ENCODE results near the gene CACNA1B.
"Not testable (repeated sequence)": the region's sequence is repeated elsewhere in the genome, so short reads cannot be mapped to it uniquely, and the experiment has no call there.

Gene CACNA1B

DNA sequence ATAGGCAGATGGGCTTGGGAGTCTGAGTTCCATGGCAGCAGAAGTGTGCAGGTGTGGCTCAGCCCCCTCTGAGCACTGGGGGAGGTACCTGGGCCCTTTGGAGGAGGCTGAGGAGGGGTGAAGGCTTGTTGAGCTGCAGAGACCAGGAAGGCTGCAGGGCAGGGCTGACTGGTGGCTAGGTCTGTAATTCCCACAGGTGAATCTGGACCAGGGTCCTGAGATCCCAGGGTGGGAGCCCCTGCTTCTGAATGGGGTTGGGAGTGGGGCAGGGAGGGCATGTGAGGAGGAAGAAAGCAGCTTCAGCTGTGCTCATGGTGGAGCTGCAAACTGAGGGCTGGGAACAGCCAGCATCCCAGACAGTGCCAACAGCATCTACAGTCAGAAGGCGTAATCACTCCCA lies 111.1 kb downstream of the CACNA1B start:
- no peak for DNase-seq

DNA sequence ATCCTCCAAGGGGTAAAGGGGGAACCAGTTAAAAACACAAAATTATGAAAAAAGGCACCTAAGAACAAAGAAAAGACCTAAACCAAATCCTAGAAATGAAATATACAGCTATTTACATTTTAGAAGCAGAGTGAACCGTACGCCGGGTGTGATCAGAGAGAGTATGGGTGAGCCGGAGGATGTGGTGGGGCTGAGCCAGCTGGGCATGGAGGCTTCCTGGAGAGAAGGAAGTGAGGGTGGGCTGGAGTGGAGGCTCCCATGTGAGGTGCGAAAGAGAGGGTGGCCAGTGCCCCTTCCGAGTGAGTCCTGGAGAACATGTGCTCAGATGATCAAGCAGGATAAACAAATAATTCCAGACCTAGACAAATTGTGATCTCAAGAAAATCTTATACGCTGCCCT lies 111.6 kb downstream of the CACNA1B start:
- no peak for DNase-seq

DNA sequence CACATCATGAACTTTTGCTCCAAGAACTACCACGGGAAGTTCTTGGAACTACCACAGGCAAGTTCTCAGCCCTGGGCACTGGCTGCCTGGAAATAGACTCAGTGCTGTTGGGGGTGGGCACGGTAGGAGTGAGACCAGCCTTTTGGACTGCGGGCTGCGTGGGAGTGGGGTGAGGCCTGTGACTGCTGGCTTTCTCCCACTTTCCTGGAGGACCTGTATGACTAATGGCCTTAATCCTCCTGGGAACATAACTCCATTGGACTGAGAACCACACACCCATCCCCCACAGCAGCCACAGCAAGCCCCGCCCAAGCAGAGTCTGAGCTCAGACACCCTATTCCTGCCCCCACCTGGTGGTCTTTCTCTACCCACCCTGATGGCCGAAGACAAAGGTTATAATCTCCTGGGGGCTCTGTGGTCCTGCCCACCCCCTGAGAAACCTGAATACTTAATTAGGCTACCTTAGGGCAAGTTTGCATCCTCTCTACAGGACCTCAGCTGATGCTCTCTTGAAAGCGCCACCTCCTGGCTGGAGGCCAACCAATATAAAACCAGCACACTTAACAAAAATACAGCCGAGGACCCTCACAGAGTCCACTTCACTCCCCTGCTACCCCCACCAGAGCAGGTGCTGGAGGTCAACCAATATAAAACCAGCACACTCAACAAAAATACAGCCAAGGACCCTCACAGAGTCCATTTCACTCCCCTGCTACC lies 112.6 kb downstream of the CACNA1B start:
- no peak for DNase-seq

DNA sequence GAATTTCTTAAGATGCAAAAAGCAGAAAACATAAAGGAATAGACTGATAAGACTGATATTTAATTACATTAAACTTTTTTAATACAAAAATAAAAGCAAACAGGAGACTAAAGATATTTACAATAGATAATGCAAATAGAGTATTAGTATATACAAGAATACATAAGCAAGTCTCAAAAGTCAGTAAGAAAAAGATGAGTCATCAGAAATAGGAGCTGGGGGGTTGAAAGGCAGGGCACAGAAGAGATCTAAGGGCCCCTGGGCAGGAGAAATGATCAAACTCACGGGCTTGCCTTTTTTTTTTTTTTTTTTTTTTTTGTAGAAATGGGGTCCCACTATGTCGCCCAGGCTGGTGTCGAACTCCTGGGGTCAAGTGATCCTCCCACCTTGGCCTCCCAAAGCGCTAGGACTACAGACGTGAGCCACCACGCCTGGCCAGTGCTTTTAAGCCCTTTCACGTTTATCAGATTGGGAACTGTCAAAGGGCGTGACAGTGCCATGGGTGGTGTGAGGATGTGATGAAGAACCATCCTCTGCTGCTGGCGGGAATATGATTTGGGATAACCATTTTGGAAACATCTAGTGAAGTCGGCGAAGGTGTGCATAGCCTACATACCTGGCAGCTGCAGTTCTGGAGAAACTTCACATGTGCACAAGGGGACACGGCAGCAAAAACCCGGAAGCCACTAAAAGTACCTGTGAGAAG lies 126.1 kb downstream of the CACNA1B start:
- DNase-seq: no peak

DNA sequence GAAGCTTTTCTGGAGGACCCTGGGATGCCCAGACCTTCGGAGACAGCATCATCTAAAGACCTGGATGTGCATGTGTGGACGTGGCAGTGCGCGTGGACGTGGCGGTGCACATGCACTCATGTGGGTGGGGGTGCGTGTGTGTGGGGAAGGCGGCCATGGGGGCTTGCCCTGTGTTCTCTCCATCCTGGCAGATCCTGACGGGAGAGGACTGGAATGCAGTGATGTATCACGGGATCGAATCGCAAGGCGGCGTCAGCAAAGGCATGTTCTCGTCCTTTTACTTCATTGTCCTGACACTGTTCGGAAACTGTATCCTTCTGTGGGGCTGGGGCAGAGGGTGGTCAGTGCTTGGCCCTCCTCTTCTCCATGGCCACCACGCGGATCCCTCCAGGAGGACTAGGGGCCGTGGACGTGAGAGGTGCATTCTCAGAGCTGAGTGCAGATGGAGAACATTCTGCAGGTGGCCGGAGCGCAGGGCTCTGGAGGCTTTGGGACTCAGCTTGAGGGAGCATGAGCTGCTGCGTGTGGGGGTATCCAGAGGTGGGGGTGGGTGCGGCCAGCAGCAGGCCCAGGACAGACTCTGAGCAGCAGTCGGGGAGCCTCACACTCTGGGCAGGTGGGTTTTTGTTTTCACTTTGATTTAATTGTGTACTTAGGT lies 129.1 kb downstream of the CACNA1B start:
- no peak for DNase-seq

DNA sequence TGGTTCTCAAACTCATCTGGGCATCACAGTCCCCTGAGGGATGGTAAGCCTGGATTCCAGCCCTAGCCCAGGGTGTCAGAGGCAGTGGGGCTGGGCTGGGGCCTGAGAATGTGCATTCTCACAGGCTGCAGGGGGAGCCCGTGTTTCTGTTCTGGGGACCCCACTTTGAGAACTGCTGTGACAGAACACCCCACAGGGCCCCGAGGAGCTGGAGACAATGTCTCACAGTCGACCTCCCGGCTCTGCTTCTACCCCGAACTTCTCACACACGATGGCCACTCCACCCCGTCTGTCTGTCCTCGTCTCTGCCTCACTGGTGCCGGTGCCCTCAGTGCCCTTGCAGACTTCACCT lies 130.0 kb downstream of the CACNA1B start:
- no peak for DNase-seq

DNA sequence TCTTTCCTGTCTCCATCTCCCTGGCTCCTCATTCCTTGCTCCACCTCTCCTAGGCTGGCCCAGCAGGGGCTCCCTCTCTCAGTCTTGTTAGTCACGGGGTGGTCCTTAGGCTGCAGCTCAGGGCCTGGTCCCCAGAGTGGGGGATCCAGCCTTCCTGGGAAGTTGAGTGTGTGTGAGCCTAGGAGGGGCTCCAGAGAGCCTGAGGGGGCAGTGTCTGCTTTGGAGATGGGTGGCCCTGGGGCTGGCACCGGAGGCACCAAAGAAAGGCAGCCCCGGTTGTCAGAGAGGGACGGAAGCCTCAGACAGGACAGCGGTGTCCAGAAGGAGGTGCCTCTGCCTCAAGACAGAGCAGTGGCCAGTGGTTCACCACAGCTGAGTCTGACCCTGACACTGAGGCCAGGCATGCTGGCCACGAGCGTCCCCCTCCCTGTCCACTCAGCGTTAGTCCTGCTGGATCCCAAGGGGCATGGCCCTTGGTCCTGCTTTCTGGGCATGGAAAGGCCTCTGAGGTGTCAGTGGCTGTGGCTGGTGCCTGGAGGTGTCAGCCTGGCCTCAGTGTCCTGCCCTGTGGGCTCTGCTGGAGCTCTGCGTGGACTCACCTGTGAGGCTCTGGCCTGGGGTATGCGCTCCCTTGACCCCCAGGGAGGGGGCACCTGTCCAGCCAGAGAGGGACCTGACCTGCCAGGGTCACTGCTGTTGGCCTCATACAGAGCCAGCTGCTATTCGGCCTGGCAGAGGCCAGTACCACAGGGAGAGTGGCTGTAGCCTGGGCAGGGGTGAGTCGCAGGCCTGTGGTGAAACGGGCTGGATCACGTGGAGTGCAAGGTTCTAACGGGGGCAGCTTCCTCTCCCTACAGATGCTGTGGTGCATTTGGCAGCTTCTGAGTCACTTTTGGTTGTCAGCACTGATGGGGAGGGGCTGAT lies 130.6 kb downstream of the CACNA1B start:
- no peak for DNase-seq

DNA sequence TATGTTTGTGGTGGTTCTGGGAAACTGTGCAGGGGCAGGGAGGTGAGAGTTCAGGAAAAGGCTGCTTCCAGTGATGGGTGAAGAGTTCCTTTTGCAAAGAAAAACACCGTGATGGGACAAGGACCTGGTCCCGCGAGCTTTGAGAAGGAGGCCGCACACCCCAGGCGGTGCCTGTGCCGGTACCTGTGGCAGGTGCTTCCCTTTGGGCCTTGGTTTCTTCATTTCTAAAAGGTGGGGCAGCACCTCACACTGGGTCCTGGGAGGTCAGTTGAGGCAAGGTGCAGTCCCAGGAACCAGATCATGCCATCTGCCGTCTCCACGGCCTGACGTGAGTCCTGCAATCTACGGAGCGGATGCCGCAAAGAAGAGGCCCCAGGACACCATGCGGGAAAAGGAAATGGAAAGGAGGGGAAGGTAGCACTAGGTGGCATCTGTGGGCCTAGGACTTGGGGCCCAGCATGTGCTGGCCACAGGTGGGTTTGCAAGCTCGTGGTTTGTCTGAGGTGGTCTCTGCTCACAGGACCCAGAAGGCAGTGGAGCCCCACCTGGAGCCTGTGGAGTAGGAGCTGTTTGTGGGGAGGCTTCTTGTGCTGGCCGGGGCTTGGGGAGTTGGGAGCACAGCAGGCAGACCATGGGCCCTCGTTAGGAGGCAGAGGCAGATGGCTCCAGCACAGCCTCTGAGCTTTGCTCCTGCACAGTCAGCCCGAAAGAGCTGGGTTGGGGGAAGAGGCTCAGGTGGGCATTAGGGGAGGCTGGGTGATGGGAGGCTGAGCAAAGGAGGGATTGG lies 131.6 kb downstream of the CACNA1B start:
- no peak for DNase-seq

DNA sequence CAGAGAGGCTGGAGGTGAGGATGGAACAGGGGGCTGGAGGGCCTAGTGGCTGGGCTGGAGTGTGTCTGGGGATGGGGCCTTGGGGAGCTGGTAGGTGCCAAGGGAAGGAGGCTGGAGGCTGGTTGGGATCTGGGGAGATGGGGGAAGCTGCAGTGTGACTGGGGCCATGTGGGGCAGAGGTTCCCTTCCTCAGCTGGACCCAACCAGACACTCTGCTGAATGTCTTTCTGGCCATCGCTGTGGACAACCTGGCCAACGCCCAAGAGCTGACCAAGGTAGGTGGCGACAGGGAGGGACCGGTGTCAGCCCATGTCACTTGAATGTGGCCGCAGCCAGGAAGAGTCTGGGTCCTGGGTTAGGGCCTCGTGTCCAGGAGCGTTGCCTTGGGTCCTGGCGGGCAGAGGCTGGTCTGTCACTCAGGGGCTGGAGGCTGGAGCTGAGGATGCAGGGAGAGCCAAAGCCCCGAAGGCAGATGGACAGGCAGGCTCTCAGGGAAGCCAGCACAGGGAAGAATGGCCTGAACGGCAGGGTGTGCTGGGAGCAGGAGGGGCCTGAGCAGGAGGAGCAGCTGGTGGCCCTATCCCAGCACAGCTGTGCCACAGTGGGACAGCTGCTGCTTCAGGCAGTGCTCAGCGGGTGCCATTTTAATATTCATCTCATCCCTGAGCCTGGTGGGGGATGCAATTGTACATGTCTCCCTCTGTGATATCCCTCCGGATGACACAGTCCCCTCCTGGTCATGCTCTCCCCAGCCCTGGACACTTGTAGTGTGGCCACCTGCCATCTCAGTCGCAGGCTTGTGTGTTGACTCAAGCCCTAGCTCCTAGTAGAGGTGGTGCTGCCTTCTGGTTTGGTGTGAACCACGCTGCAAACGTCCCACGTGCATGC lies 132.5 kb downstream of the CACNA1B start:
- no peak for DNase-seq

DNA sequence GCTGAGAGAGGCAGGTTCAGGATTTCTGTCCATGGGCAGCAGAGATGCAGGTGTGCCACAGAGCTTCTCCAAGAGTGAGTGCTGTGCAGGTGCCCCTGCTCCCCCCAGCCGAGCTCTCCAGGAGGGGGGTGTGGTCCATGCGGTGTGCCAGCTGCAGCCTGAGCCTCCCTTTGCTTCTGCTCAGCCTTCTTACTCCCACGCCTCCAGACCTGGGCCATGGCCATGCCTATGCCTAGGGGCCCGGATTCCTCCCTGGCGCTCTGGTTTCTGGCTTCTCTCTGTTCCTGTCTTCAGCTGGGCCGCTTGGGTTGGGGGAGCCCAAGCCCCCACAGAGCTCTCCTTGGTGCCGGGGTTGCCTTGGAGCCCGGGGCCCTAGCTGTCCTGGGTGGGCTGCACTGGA lies 133.3 kb downstream of the CACNA1B start:
- no peak for DNase-seq

DNA sequence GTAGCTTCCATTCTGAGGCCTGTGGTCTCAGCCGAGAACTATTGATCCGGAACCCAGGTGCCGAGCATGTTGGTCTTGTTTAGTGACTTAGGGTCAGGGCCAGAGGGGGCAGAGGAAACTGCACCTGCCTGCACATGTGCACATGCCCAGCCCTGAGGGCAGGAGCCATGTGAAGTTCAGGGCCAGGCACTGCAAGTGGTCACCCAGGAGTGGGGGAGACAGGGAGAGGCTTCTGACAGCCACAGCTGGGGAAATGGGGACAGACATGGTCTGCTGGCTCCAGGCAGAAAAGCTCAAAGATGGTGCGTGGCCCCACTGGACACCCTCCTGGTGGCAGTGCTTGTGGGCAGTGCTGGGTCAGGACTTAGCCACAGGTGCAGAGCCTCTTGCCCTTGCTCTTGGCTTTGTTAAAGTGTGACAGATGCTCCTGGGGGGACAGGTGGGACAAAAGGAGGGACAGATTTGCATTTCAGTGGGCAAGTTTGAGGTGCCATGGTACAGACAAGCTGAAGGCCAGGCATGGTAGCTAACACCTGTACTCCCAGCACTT lies 134.4 kb downstream of the CACNA1B start:
- no peak for DNase-seq

DNA sequence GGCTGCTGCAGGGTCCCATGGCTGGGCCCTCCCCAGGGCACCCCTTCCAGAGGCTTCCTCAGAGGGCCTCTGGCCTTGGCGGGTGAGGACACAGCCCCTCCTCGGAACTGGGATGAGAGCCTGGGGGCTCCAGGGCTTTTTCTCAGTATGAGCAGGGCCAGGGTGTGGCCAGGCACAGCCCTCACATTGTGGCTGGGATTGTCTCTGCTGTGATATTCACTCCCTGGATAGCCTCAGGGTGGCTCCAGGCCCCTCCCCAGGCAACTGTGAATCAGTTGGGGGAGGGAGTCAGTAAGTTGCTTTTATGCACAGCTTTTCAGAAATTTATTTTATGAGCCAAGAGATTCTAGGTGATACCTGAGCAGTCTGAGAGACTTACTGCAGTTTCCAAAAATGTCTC lies 135.7 kb downstream of the CACNA1B start:
- no peak for DNase-seq

DNA sequence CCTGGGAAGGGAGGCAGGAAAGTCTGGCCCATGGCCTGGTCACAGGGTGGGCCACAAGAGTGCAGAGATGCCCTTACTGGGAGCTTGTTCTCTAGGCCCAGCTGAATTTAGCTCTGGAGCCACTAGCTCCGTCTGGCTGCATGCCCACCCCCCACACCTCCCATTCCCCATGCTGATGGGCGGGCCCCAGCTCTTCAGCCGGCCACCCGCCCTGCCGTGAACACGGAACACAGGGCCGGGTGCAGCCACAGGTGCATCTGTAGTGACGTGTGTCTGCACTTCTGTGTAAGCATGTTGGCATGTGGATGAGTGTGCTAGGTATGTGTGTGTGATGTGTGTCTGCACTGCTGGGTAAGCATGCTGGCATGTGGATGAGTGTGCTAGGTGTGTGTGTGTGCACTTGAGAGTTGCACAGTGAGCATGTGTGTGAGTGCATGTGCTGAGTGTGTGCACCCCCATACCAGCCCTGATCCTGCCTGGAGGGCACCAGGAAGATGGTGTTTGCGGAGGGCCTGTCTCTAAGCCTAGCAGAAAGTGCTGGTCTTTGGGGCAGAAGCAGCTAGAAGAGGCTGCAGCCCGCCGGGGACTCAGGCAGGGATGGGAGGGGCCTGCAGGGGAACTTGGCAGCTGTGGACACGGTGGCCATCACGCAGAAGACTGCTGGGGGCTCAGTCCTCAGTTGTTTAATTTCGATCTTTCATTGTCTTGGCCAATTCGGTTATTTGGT lies 136.4 kb downstream of the CACNA1B start:
- DNase-seq: no peak

DNA sequence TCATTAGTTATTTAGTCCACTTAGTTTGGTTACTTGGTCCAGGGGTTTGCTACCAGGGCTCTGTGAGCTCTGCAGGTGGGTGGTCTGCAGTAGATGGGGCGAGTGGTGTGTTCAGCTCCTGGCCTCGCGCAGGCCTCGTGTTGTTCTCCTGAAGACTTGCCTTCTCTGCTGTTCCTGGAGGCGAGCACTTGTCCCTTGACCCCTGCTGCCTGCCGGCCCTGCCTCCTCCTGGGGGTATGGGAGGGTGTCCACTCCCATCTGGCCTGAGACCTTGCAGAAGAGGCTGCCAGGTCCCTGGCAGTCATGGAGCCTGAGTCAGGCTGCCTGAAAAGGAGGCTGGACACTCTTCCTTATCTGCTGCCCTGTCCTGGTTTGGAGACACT lies 137.0 kb downstream of the CACNA1B start:
- DNase-seq: no peak

DNA sequence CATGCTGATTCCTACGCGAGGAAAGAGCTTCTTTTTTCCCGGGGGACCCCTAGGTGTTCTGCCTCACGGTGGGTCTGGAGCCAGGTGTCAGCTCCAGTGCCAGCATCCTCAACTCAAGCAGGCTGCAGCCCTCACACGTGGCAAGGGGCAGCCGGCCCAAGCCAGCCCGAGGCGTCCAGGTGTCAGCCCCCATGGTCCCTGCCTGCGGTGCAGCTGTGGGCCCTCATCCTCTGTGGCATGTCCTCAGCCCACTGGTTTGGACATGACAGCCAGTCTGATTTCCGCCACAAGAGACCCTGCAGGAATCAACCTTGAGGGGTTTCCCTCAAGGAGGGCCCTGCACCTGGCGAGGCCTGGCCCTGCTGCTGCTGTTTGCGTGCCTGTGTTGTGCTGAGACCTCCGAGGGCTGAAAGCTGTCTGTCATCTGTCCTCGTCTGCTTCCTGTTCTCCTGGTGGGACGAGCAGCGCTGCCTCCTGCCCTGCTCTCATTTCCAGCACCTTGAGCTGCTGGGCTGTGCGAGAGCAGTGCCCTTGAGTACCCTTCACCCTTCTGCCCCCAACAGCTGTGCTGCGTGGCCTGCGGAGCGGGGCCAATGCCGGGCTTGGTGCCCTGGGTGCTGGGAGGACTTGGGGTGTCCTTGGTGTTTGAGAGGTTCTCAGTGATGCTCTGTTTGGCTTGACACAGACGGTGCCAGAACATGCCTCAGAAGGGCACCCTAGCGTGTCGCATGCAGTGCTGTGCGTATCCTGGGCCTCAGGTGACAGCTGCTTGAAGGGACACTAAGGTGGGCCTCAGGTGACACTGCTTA lies 137.6 kb downstream of the CACNA1B start:
- DNase-seq: no peak

DNA sequence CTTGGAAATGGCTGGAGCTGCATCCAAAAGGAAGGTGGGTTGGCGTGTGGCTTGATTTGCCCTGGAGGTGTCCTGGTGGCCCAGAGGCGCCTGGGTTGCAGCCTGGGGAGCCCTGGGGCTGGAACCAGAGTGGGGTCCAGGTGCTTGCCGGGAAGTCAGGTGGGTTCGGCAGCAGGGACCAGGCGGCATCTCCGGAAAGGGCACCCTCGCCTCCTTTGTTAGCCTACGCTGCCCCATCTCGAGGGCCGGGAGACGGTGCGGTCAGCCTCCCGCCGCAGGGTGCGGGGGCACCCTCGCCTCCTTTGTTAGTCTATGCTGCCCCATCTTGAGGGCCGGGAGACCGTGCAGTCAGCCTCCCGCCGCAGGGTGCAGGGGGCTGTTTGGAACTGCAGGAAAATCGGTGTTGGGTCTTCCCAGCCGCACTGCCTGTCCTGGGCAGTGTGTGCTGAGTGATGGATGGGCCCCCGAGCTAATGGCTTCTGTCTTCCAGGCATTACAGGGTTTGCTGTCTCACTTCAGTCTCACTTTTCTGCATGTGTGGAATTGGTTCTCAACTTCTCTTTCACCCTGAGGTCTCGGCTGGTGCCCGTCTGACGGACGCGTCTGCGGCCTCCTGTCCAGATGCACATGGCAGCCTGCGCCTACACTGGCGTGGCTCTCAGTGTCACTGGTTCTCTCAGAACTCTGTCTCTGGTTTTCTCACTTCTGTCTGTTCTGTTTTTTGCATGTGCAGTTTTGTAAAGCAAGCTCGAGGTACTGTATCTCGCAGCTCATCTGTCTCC lies 139.0 kb downstream of the CACNA1B start:
- DNase-seq: no peak

DNA sequence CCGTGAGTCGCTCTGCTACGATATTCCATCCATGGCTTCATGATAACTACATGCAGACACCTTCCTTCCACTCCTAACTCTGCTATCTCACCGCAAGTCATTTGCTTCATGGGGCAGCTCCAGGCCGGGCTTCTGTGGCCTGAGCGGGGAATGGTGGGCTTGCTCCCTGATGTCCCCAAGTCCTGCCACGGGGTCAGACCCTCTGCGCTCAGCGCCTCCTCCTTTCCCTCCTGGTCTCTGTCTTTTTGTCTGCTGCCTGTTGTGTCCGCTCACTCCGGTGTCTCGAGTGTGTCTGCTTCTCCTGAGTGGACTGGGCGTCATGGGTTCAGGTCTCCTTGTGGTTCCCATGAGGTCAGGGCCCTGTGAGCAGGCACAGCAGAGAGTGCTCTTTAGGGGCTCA lies 139.6 kb downstream of the CACNA1B start:
- DNase-seq: no peak

DNA sequence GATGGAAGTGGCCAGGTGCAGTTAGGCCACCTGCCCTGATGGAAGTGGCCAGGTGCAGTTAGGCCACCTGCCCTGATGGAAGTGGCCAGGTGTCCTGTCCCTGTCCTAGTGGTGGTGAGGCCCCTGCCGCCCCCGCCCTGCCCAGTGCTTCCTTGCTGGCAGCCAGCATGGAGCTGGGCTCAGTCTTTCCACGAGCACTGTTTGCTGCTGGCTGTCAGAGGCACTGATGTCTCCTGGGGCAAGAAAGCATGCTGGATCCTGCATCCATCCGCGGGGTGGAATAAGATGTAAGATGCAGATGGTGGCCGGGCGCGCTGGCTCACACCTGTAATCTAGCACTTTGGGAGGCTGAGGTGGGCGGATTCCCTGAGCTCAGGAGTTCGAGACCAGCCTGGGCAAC lies 141.9 kb downstream of the CACNA1B start:
- not testable (repeated sequence) for DNase-seq
